SU-DHL-6 (cell line): Measurements from ENCODE around the gene CTNND2.

Source experiments
- H2AFZ ChIP-seq: fragments of 200-600 bp; sonication (generic); 2 replicates; pipeline ENCODE4 v1.6.1; 2014; ENCODE audit warnings: low read depth, mild to moderate bottlenecking, moderate library complexity, mixed read lengths, antibody characterized with exemption, low read length; ENCODE audit not compliant: severe bottlenecking
- H3F3A ChIP-seq: fragments of 200-600 bp; shearing (Covaris generic); 2 replicates; pipeline ENCODE4 v1.6.0; 2016; ENCODE audit warnings: antibody characterized with exemption, mild to moderate bottlenecking; ENCODE audit not compliant: insufficient read depth
- H3K27ac ChIP-seq: fragments of 200-600 bp; sonication (generic); 2 replicates; pipeline ENCODE4 v1.5.1; 2016; ENCODE audit warnings: low read depth, mild to moderate bottlenecking, low read length, moderate library complexity, mixed read lengths
- H3K27me3 ChIP-seq: fragments of 200-600 bp; sonication (generic), shearing (Covaris generic); 2 replicates; pipeline ENCODE4 v1.6.0; 2014; ENCODE audit warnings: mild to moderate bottlenecking, low read length
- H3K36me3 ChIP-seq: fragments of 200-600 bp; sonication (generic); 2 replicates; pipeline ENCODE4 v1.6.1; 2014; ENCODE audit warnings: mild to moderate bottlenecking, low read length, mixed read lengths
- H3K4me2 ChIP-seq: fragments of 300-600, 200-600 bp; shearing (Covaris generic), sonication (generic); 2 replicates; pipeline ENCODE4 v1.6.0; 2014; ENCODE audit warnings: low read length, low read depth, mild to moderate bottlenecking; ENCODE audit not compliant: poor library complexity, severe bottlenecking
- H3K4me3 ChIP-seq: fragments of 200-600 bp; sonication (generic); 2 replicates; pipeline ENCODE4 v1.5.1; 2014; ENCODE audit warnings: antibody characterized with exemption, low read length, mild to moderate bottlenecking, mixed read lengths; ENCODE audit not compliant: insufficient read depth, poor library complexity, severe bottlenecking
- H3K79me2 ChIP-seq: fragments of 200-600 bp; sonication (generic); 2 replicates; pipeline ENCODE4 v1.6.1; 2014; ENCODE audit warnings: mild to moderate bottlenecking, low read length, moderate library complexity; ENCODE audit not compliant: insufficient read depth
- H3K9ac ChIP-seq: fragments of 200-600 bp; sonication (generic); 2 replicates; pipeline ENCODE4 v1.7.0; 2014; ENCODE audit warnings: mild to moderate bottlenecking, low read length
- H3K9me2 ChIP-seq: fragments of 200-600 bp; sonication (generic); replicated peaks from 2 replicates; pipeline ENCODE4 v1.6.1; 2014; ENCODE audit warnings: low read length; ENCODE audit not compliant: insufficient read depth
- H3K9me3 ChIP-seq: fragments of 200-600 bp; sonication (generic); 2 replicates; pipeline ENCODE4 v1.6.1; 2014; ENCODE audit warnings: low read length, mixed read lengths; ENCODE audit not compliant: insufficient read depth
- H4K20me1 ChIP-seq: fragments of 200-600 bp; sonication (generic); 2 replicates; pipeline ENCODE4 v1.6.1; 2014; ENCODE audit warnings: low read depth, mild to moderate bottlenecking, antibody characterized with exemption, low read length, moderate library complexity, mixed read lengths
- CTCF ChIP-seq: fragments of 200-600 bp; sonication (generic); IDR thresholded peaks from one replicate; pipeline ENCODE4 v1.5.1; 2017; ENCODE audit warnings: antibody characterized with exemption, mild to moderate bottlenecking, low read length, moderate library complexity; ENCODE audit not compliant: insufficient read depth, poor library complexity, severe bottlenecking
- EZH2phosphoT487 ChIP-seq: fragments of 200-600 bp; sonication (generic), shearing (Covaris generic); conservative IDR thresholded peaks from 2 replicates; pipeline ENCODE4 v1.6.1; 2018; ENCODE audit warnings: mild to moderate bottlenecking, antibody characterized with exemption, low read length, moderate library complexity, mixed read lengths

CTNND2 gene

GRCh38 chr5:11792621-11793020 is 111.6 kb downstream of the CTNND2 start:
- Histone ChIP-seq H3K27me3 (no peaks in the 10 kb centered on the region), H3K9ac (no peak overlapping the region), H2AFZ (no peak overlapping the region), H3K9me3 (no peaks in the 10 kb centered on the region), H3K27ac (no peak overlapping the region), H3K79me2 (no peaks in the 10 kb centered on the region), H3F3A (no peaks in the 10 kb centered on the region), H3K4me2 (no peak overlapping the region), H4K20me1 (no peaks in the 10 kb centered on the region), H3K4me3 (no peak overlapping the region), H3K9me2 (no peaks in the 10 kb centered on the region), H3K36me3 (no peaks in the 10 kb centered on the region)
- TF ChIP-seq CTCF = no peak
- no peak for TF ChIP-seq EZH2phosphoT487

GRCh38 chr5:11791792-11792191 is 112.5 kb downstream of the CTNND2 start:
- H3K27ac ChIP-seq = no peak overlapping the region
- no peaks in the 10 kb centered on the region for H3F3A ChIP-seq
- H3K9me2 ChIP-seq = no peaks in the 10 kb centered on the region
- no peak overlapping the region for H3K4me3 ChIP-seq
- H3K9ac ChIP-seq = no peak overlapping the region
- H3K79me2 ChIP-seq = no peaks in the 10 kb centered on the region
- no peaks in the 10 kb centered on the region for H3K9me3 ChIP-seq
- no peak for TF ChIP-seq EZH2phosphoT487
- no peak for TF ChIP-seq CTCF
- no peaks in the 10 kb centered on the region for H3K36me3 ChIP-seq
- H3K27me3 ChIP-seq = no peaks in the 10 kb centered on the region
- no peak overlapping the region for H3K4me2 ChIP-seq
- no peak overlapping the region for H2AFZ ChIP-seq
- H4K20me1 ChIP-seq = no peaks in the 10 kb centered on the region

GRCh38 chr5:11790201-11790600 is 114.0 kb downstream of the CTNND2 start:
- H3K79me2 ChIP-seq = no peaks in the 10 kb centered on the region
- no peak overlapping the region for H3K4me3 ChIP-seq
- H3K9ac ChIP-seq = no peak overlapping the region
- H2AFZ ChIP-seq = no peak overlapping the region
- no peaks in the 10 kb centered on the region for H4K20me1 ChIP-seq
- H3K9me2 ChIP-seq = no peaks in the 10 kb centered on the region
- H3K4me2 ChIP-seq = no peak overlapping the region
- TF ChIP-seq CTCF (no peak), EZH2phosphoT487 (no peak)
- no peaks in the 10 kb centered on the region for H3K9me3 ChIP-seq
- H3K27me3 ChIP-seq = no peaks in the 10 kb centered on the region
- no peaks in the 10 kb centered on the region for H3K36me3 ChIP-seq
- H3K27ac ChIP-seq = no peak overlapping the region
- H3F3A ChIP-seq = no peaks in the 10 kb centered on the region
